GM12874 (cell line): ENCODE results near the gene NDUFS4.

Source experiments
- TF ChIP-seq, protein P1 (sequence below): IDR thresholded peaks from 2 replicates; pipeline ENCODE4 v1.5.1; 2011; ENCODE audit warnings: low read depth, mild to moderate bottlenecking, control low read depth, low read length, moderate library complexity; ENCODE audit not compliant: insufficient read depth

Gene NDUFS4

DNA sequence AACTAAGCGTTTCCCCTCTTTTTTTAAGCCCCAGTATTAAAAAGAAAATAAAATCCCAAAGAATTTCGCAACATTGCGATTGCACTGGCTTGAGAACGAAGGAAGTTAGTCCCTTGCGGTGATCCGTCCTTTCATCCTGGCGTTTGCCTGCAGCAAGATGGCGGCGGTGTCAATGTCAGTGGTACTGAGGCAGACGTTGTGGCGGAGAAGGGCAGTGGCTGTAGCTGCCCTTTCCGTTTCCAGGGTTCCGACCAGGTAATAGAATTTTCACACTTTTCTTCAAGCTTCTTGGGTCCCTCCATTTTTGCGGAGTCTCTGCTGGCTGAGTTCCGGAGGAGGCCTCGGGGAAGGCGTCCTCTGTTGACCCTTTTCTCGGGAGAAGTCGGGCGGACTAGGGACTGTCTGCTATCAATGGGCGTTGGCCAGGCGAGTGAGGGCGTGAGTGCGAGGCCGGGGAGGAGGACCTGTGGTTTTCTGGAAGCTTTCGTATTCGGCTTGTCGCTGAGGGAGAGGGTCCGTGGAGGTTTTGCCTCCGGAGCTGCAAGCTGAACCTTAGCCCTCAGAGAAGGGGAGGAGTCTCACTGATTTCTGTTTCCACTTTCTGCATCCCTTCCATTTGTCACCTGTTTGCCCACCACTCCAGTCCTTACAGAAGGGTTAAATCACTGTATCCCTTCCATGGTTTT is at the start of gene NDUFS4:
Gene NDUFS4, plus strand, starts transcription at position 134 of the 686 bp plus-strand sequence. Its CDS starts 24 bp downstream, at position 158.
- TF ChIP-seq, protein P1, sequence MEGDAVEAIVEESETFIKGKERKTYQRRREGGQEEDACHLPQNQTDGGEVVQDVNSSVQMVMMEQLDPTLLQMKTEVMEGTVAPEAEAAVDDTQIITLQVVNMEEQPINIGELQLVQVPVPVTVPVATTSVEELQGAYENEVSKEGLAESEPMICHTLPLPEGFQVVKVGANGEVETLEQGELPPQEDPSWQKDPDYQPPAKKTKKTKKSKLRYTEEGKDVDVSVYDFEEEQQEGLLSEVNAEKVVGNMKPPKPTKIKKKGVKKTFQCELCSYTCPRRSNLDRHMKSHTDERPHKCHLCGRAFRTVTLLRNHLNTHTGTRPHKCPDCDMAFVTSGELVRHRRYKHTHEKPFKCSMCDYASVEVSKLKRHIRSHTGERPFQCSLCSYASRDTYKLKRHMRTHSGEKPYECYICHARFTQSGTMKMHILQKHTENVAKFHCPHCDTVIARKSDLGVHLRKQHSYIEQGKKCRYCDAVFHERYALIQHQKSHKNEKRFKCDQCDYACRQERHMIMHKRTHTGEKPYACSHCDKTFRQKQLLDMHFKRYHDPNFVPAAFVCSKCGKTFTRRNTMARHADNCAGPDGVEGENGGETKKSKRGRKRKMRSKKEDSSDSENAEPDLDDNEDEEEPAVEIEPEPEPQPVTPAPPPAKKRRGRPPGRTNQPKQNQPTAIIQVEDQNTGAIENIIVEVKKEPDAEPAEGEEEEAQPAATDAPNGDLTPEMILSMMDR: no peak

- TF ChIP-seq, protein P1: no peak
These were observed 47.9 kb upstream of the NDUFS4 start for GRCh38 chr5:53512539-53512938.

DNA sequence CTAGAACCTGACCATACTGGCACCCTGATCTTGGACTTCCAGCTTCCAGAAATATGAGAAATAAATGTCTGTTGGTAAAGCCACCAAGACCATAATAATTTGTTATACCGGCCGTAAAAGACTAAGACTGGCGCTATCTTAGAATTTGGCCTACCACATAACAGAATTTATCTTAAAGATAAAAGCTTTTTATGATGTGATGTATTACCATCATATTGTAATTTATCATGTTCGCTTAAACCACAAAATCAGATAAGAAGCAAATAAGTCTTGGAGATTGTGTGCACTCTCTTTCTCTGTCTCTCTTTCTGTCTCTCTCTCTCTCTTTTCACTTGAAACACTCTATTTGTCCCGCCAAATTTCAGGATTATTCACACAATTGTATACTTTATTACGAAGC is 44.5 kb upstream of the NDUFS4 start:
- TF ChIP-seq, protein P1: no peak

DNA sequence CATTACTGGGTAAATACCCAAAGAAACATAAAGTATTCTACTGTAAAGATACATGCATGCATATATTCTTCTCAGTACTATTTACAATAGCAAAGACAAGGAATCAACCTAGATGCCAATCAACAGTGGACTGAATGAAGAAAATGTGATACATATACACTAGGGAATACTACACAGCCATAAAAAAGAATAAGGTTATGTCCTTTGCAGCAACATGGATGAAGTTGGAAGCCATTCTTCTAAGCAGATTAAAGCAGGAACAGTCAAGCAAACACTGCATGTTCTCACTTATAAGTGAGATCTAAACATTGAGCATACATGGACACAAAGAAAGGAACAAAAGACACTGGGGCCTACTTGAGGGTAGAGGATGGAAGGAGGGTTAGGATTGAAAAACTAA is 39.6 kb upstream of the NDUFS4 start:
- TF ChIP-seq, protein P1: no peak

GRCh38 chr5:53537711-53538110 is 22.7 kb upstream of the NDUFS4 start:
- TF ChIP-seq, protein P1: no peak

DNA sequence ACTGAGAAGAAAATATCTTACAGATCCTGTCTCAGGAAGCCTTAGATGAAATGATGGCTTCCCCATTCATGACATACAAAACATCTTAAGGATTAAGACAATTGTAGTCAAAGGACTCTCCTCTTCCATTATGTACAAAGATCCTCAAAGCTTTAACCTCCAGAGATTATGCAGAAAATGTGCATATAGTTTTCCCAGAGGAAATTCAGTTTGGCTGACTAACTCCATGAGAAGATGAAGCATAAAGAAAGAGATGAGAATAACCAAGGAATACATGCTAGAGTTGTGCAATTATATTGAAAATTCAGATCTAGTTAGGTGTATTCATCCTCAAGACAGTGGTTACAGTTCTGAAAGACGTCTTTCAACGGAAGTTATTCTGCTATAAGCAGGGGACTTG is 18.6 kb upstream of the NDUFS4 start:
- TF ChIP-seq, protein P1: no peak

GRCh38 chr5:53542926-53543325 is 17.5 kb upstream of the NDUFS4 start:
- TF ChIP-seq, protein P1: no peak
